GM19324 (cell line): ENCODE data around the gene NR1D2.
"Not testable (repeated sequence)": the region's sequence is repeated elsewhere in the genome, so short reads cannot be mapped to it uniquely, and the experiment has no call there.

Source experiments
- ATAC-seq: cut with Tn5 transposase; IDR thresholded peaks from one replicate; pipeline ENCODE4 v1.9.1; 2021; ENCODE audit warnings: mild to moderate bottlenecking, moderate library complexity; ENCODE audit not compliant: unreplicated experiment, low FRiP score

The NR1D2 gene

DNA sequence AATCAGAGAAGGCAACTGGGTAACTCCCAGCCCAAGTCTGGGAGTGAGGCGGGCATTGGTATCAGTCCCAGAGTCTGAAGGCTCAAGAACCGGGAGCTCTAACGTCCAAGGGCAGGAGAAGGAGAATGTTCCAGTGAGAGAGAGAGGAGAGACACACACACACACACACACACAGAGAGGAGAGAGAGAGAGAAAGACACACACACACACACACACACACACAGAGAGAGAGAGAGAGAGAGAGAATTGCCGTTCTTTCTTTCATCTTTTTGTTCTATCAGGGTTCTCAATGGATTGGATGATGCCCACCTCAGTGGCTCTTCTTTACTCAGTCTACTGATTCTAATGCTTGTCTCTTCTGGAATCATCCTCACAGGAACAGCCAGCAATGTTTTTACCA is 57.0 kb downstream of the NR1D2 start:
- ATAC-seq = no peak

GRCh38 chr3:24003466-24003865 is 58.4 kb downstream of the NR1D2 start:
- ATAC-seq = no peak

GRCh38 chr3:24004171-24004938 is 59.3 kb downstream of the NR1D2 start:
- peak; percentile 82 for ATAC-seq

GRCh38 chr3:24005669-24006068 is 60.6 kb downstream of the NR1D2 start:
- no peak for ATAC-seq

DNA sequence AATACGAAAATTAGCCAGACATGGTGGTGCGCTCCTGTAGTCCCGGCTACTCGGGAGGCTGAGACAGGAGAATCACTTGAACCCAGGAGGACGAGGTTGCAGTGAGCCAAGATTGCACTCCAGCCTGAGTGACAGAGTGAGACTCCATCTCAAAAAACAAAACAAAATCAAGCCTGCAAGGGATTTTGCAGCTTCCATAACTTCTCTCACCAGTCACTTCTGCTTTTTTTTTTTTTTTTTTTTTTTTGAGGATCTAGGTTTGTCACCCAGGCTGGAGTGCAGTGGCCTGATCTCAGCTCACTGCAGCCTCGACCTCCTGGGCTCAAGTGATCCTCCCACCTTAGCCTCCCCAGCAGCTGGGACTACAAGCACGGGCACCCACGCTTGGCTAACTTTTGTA is 65.7 kb downstream of the NR1D2 start:
- ATAC-seq = not testable (repeated sequence)

- no peak for ATAC-seq
Measured at GRCh38 chr3:24012589-24013269, 67.6 kb downstream of the NR1D2 start.

DNA sequence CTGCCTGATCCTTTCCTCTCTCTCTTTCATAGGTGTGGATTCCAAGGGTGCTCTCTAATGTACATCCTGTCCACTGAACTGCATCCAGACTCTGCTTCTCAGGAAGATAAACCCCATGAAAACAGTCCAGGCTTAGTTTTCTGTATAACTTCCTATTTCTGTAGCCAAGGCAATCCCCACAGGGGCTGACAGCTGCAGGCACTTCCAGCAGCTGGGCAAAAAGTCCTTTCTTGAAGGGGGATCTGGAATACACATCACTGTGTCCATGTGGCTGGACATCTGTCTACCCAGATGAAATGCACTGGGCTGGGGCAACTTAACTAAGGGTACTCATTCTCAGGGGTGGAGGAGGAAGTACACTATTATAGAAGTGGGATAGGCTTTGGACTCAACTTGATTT is 72.2 kb downstream of the NR1D2 start:
- ATAC-seq = no peak

- ATAC-seq = no peak
Measured at GRCh38 chr3:24018784-24019570, 73.9 kb downstream of the NR1D2 start.

- ATAC-seq = no peak
Measured at GRCh38 chr3:24019585-24019984, 74.5 kb downstream of the NR1D2 start.

DNA sequence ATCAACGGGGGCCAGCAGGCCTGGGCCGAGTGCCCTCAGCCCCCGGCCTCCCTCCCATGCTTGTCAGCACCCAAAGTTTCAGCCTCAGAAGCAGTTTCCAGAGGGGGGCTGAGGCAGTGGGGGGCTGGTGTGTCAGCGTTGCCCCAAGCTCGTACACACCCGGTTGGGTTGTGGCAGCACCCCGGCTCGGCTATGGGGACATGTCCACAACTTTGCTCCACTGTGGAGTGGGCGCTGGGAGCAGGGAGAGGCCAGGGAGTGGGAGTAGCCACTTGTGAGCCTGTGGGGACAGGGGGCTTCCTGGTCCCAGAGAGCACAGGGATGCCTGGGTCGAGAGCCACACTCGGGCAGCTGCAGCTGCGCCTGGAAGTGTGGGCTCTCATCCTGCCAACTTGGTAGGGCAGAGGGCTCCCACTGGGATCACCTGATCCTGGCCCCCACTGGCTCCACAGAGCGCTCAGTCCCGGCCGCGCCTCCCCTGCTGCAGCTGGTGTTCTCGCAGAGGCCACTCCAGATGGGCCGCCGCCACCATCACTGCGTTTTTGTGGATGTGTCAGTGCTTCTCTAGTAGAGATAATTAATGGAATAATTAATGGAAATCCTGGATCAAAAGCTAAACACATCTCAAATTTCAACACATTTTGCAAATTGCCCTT is 75.1 kb downstream of the NR1D2 start:
- no peak for ATAC-seq

- ATAC-seq = no peak
Measured at GRCh38 chr3:24023197-24023596, 78.1 kb downstream of the NR1D2 start.

DNA sequence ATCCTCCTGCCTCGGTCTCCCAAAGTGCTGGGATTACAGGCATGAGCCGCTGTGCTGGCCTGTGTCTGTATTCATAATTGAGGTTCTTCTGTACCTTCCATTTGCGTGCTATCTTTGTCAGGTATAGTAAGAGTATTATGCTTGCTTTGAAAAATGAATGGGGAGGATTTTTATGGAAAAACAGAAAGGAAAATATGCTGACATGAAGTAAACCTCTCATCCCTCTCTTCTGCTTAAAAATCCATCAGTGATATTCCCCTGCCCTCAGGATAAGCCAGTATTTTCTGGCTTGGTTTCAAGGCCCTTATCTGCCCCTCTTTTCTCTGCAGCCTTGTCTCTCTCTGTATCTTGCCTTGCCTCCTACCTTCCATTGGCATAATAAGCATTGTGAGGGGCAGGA is 80.7 kb downstream of the NR1D2 start:
- ATAC-seq = no peak

GRCh38 chr3:24026665-24027064 is 81.6 kb downstream of the NR1D2 start:
- not testable (repeated sequence) for ATAC-seq

DNA sequence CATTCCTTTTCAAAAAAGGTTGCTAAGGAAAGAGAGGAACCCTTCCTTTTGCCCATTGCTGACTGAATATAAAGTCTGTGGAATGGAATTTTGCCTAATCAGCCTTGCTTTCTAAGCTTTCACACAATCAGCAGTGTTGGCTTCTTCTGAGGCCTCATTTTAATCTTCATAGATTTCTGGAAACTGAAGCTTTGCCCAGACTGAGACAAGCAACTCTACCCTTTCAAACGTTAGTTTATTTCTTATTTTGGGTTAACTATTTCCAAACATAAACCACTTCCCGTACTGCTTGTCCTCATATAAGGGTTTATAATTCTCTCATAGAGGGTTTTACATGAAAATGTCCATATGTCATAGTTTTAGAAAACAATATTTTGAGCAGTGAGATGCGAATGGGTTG is 82.9 kb downstream of the NR1D2 start:
- ATAC-seq = no peak
